MCF 10A (cell line): ENCODE results near the gene REST. TPM values are rescaled to one million over a fixed set of nuclear protein-coding genes. Genes with fewer than 3 reads are reported as not detected.
"Not testable (repeated sequence)": the region's sequence is repeated elsewhere in the genome, so short reads cannot be mapped to it uniquely, and the experiment has no call there.

ENCODE experiments used
- BruUV-seq: library from RNA; stranded (reverse); fragments of 400-500 nt; replicated peaks from 2 replicates; lab custom pipeline; 2021; lab: Mats Ljungman, UMichigan
- CTCF ChIA-PET: fragments of 300-600 bp; sonication (Branson Sonifier 250); formaldehyde crosslinking; extraction: SDS; loops from one replicate; lab custom pipeline; 2021; ENCODE audit warnings: antibody characterized with exemption, inconsistent platforms; lab: Yijun Ruan, JAX
- POLR2A ChIA-PET: fragments of 300-600, 350-650 bp; sonication (Branson Sonifier 250); formaldehyde crosslinking; extraction: SDS; loops from one replicate; lab custom pipeline; 2020; ENCODE audit warnings: antibody characterized with exemption, inconsistent platforms; lab: Yijun Ruan, JAX
- DNase-seq: peaks from one replicate; pipeline ENCODE4 v3.0.0-alpha.2; 2018; ENCODE audit not compliant: unreplicated experiment
- H3K27ac Mint-ChIP-seq: one replicate; pipeline ENCODE4 v1.8.0; 2022; ENCODE audit warnings: mild to moderate bottlenecking, low read depth, mixed read lengths; ENCODE audit not compliant: unreplicated experiment
- H3K27me3 Mint-ChIP-seq: one replicate; pipeline ENCODE4 v1.8.0; 2022; ENCODE audit warnings: mixed read lengths; ENCODE audit not compliant: insufficient read depth, unreplicated experiment
- H3K36me3 Mint-ChIP-seq: one replicate; pipeline ENCODE4 v1.8.0; 2022; ENCODE audit warnings: mild to moderate bottlenecking, moderate library complexity, mixed read lengths; ENCODE audit not compliant: insufficient read depth, unreplicated experiment
- H3K4me1 Mint-ChIP-seq: one replicate; pipeline ENCODE4 v1.8.0; 2022; ENCODE audit warnings: mixed read lengths; ENCODE audit not compliant: insufficient read depth, unreplicated experiment
- H3K4me3 Mint-ChIP-seq: one replicate; pipeline ENCODE4 v1.8.0; 2022; ENCODE audit warnings: mild to moderate bottlenecking, moderate library complexity, mixed read lengths; ENCODE audit not compliant: unreplicated experiment
- H3K9me3 Mint-ChIP-seq: one replicate; pipeline ENCODE4 v1.8.0; 2022; ENCODE audit warnings: mixed read lengths; ENCODE audit not compliant: unreplicated experiment
- intact Hi-C: fragments of 100-400 bp; cut with micrococcal nuclease; formaldehyde crosslinking; loops from 2 replicates; pipeline ENCODE4 v1.14.1; 2022
- total RNA-seq: library from RNA; stranded (reverse); gene quantifications from 2 replicates; pipeline ENCODE4 v1.2.3, GENCODE V29; 2022
- TF ChIP-seq, protein P1 (sequence below): fragments of 200-600 bp; IDR thresholded peaks from one replicate; pipeline ENCODE4 v1.8.0; 2022; ENCODE audit warnings: antibody characterized with exemption, mild to moderate bottlenecking; ENCODE audit not compliant: unreplicated experiment

REST gene
- total RNA-seq, 1 experiment from 2014 or later: 50.5 TPM

DNA sequence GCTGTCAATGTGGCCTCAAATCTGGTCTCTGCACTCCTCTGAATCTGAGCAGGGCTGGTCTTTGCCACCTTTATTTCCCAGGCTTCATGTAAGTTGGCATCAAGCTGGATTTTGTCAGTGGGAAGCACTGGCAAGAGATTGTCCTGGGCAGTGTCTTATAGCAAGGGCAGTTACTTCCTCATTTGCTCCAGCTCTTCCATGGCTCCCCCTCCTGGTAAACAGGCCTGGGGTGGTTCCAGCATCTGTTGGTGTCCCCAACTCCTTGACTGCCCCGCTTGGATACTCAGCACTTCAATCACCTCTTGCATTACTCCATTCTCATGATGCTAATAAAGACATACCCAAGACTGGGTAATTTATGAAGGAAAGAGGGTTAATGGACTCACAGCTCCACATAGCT, 15.0 kb upstream of the REST start:
- no peak for DNase-seq
- H3K9me3 Mint-ChIP-seq: peaks cover 8% of the 10 kb centered on the region
- POLR2A ChIA-PET: no interaction called here
- intact Hi-C loops: no loop called here
- H3K4me1 Mint-ChIP-seq: no peaks in the 10 kb centered on the region
- no peak overlapping the region for H3K27ac Mint-ChIP-seq
- H3K27me3 Mint-ChIP-seq: peaks cover 2% of the 10 kb centered on the region
- no peak overlapping the region for H3K4me3 Mint-ChIP-seq
- H3K36me3 Mint-ChIP-seq: no peaks in the 10 kb centered on the region
- CTCF ChIA-PET: interaction anchor here (0.5 to 1.4 kb wide), 3 partner anchors 12 to 35 kb away, joined by 3 to 4 read pairs (median 3); no protein-coding TSS in a partner anchor
- no TSS peak for BruUV-seq
- TF ChIP-seq, protein P1, sequence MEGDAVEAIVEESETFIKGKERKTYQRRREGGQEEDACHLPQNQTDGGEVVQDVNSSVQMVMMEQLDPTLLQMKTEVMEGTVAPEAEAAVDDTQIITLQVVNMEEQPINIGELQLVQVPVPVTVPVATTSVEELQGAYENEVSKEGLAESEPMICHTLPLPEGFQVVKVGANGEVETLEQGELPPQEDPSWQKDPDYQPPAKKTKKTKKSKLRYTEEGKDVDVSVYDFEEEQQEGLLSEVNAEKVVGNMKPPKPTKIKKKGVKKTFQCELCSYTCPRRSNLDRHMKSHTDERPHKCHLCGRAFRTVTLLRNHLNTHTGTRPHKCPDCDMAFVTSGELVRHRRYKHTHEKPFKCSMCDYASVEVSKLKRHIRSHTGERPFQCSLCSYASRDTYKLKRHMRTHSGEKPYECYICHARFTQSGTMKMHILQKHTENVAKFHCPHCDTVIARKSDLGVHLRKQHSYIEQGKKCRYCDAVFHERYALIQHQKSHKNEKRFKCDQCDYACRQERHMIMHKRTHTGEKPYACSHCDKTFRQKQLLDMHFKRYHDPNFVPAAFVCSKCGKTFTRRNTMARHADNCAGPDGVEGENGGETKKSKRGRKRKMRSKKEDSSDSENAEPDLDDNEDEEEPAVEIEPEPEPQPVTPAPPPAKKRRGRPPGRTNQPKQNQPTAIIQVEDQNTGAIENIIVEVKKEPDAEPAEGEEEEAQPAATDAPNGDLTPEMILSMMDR: no peak

DNA sequence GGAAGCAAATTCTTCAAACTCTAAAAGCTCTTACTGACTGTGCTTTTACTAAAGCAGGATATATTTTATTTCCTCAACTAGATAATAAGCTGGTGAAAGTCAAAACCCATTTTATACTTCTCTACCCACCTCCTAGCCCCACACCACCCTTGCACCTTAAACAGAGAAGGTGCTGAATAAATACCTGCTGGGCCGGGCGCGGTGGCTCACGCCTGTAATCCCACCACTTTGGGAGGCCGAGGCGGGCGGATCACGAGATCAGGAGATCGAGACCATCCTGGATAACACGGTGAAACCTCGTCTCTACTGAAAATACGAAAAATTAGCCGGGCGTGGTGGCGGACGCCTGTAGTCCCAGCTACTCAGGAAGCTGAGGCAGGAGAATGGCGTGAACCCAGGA, 9.9 kb upstream of the REST start:
- H3K4me1 Mint-ChIP-seq, H3K27me3 Mint-ChIP-seq, intact Hi-C loops, H3K9me3 Mint-ChIP-seq, H3K4me3 Mint-ChIP-seq, H3K27ac Mint-ChIP-seq, BruUV-seq, H3K36me3 Mint-ChIP-seq, DNase-seq: not testable (repeated sequence)
- CTCF ChIA-PET: interaction anchor here (0.6 to 1.7 kb wide), 2 partner anchors 9 to 475 kb away, joined by 6 to 7 read pairs; partner anchors contain the start of gene REST
- POLR2A ChIA-PET: interaction anchor here (0.7 to 1.2 kb wide), 2 partner anchors 10 to 37 kb away, joined by 3 read pairs; partner anchors contain the start of gene REST

DNA sequence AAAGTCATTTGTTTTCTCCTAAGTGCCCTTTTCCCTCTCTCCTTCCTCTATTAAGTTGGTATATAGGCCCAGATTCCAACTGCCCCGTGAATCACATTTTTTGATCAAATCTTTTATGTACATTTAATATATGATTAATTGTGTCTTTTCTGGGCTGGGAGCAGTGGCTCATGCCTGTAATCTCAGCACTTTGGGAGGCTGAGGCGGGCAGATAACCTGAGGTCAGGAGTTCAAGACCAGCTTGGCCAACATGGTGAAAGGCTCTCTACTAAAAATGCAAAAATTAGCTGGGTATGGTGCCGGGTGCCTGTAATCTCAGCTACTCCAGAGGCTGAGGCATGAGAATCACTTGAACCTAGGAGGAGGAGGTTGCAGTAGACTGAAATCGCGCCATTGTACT, 7.5 kb upstream of the REST start:
- intact Hi-C loops, BruUV-seq, H3K9me3 Mint-ChIP-seq, H3K36me3 Mint-ChIP-seq, POLR2A ChIA-PET, CTCF ChIA-PET, H3K4me3 Mint-ChIP-seq, H3K27ac Mint-ChIP-seq, H3K4me1 Mint-ChIP-seq, DNase-seq, H3K27me3 Mint-ChIP-seq: not testable (repeated sequence)

DNA sequence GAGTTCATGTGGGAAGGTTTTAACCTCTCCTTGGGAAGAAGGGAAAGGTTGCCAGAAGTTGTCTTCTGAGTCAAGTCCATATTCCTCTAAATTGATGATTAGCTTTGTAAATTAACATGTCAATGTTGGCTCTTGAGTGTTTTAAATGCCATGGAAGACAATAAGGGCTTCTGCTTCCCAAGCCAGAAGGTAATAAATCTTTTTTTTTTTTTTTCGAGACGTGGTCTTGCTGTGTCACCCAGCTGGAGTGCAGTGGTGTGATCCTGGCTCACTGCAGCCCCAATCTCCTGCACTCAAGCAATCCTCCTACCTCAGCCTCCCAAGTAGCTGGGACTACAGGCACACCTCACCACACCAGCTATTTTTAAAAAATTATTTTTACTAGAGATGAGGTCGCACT, 5.0 kb upstream of the REST start:
- no TSS peak for BruUV-seq
- no peak overlapping the region for H3K27ac Mint-ChIP-seq

DNA sequence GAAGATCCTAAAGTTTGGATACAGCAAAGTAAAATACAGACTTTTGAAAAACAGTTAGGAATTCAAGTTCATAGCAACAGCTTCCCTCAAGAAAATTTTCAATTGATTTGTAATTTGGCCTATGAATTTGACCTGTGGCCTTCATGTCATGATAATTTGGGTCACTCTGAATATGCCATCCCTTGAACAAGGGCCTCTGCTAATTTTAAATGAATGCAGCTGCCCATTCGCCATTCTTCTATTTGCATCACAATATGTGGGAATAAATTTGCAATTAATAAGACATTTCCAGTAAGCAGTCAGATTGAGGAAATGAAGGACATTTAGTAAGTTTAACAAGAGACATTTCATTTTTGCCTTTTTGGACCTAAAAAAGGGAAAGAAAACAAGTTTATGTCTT, 1.9 kb upstream of the REST start:
- H3K9me3 Mint-ChIP-seq: no peaks in the 10 kb centered on the region
- ChIA-PET POLR2A (interaction anchor here (5.4 kb wide), 1 partner anchor 72 kb away, joined by 165 read pairs; the partner anchor contains the start of genes NOA1 and POLR2B), CTCF (no interaction called here)
- H3K4me3 Mint-ChIP-seq: no peak overlapping the region
- H3K4me1 Mint-ChIP-seq: peaks cover 12% of the 10 kb centered on the region
- TF ChIP-seq, protein P1: no peak
- no TSS peak for BruUV-seq
- intact Hi-C loops: no loop called here
- no peak overlapping the region for H3K27ac Mint-ChIP-seq
- no peak for DNase-seq
- H3K27me3 Mint-ChIP-seq: no peaks in the 10 kb centered on the region
- peaks cover 3% of the 10 kb centered on the region for H3K36me3 Mint-ChIP-seq

More for the DNA sequence above, 5.0 kb upstream of the REST start:
- Mint-ChIP-seq H3K36me3 (peaks cover 5% of the 10 kb centered on the region), H3K4me1 (peaks cover 8% of the 10 kb centered on the region), H3K4me3 (no peak overlapping the region), H3K9me3 (no peaks in the 10 kb centered on the region), H3K27me3 (no peaks in the 10 kb centered on the region)
- ChIA-PET CTCF (interaction anchor here (0.6 kb wide), 1 partner anchor 414 kb away, joined by 4 read pairs; no protein-coding TSS in a partner anchor), POLR2A (interaction anchor here (0.6 to 0.7 kb wide), 2 partner anchors 28 to 758 kb away, joined by 3 to 4 read pairs; no protein-coding TSS in a partner anchor)
- intact Hi-C loops: no loop called here
- TF ChIP-seq, protein P1: no peak
- no peak for DNase-seq
